Superior temporal gyrus (tissue), 1 donor: ENCODE results near the gene RCBTB2.
A peak's percentile ranks its signal among the peaks of the same experiment; 100 is the strongest.

Experiments used
- DNase-seq: peaks from one replicate; pipeline ENCODE4 v3.0.0-alpha.2; 2016; ENCODE audit errors: extremely low spot score

The RCBTB2 gene

GRCh38 chr13:48563626-48564025, 30.7 kb upstream of the RCBTB2 start:
- no peak for DNase-seq

GRCh38 chr13:48562296-48563066, 29.6 kb upstream of the RCBTB2 start:
- no peak for DNase-seq

- DNase-seq: no peak
These were observed 28.8 kb upstream of the RCBTB2 start for GRCh38 chr13:48561466-48562235.

GRCh38 chr13:48560657-48561337, 27.9 kb upstream of the RCBTB2 start:
- no peak for DNase-seq

GRCh38 chr13:48559638-48560320, 26.9 kb upstream of the RCBTB2 start:
- DNase-seq: no peak

GRCh38 chr13:48556817-48557216, 23.9 kb upstream of the RCBTB2 start:
- DNase-seq: no peak

GRCh38 chr13:48555441-48555840, 22.6 kb upstream of the RCBTB2 start:
- DNase-seq: no peak

- DNase-seq: no peak
These were observed 18.4 kb upstream of the RCBTB2 start for GRCh38 chr13:48551329-48551728.

GRCh38 chr13:48549658-48550057, 16.8 kb upstream of the RCBTB2 start:
- no peak for DNase-seq

GRCh38 chr13:48547663-48548092, 14.8 kb upstream of the RCBTB2 start:
- no peak for DNase-seq

- no peak for DNase-seq
These were observed 12.7 kb upstream of the RCBTB2 start for GRCh38 chr13:48545608-48546007.

GRCh38 chr13:48542581-48543341, 9.9 kb upstream of the RCBTB2 start:
- DNase-seq: no peak

GRCh38 chr13:48542138-48542537, 9.3 kb upstream of the RCBTB2 start:
- DNase-seq: no peak

GRCh38 chr13:48539550-48539949, 6.7 kb upstream of the RCBTB2 start:
- no peak for DNase-seq

GRCh38 chr13:48536621-48537250, 3.9 kb upstream of the RCBTB2 start:
- no peak for DNase-seq

- no peak for DNase-seq
These were observed 2.9 kb upstream of the RCBTB2 start for GRCh38 chr13:48535766-48536165.

GRCh38 chr13:48534911-48535501, 2.1 kb upstream of the RCBTB2 start:
- DNase-seq: no peak

GRCh38 chr13:48533961-48534600, 1.2 kb upstream of the RCBTB2 start:
- DNase-seq: no peak

- DNase-seq: peak; percentile 87
These were observed 699 bp downstream of the RCBTB2 start for GRCh38 chr13:48532256-48532505.
